Measurements from ENCODE around the gene RRAS2. TPM values are rescaled to one million over a fixed set of nuclear protein-coding genes. Genes with fewer than 3 reads are reported as not detected.

The RRAS2 gene
- polyA plus RNA-seq, 1 of the 3 experiments (the other 2 are of a cell fraction): 53.3 TPM

GRCh38 chr11:14273895-14274294 lies 85.1 kb downstream of the RRAS2 start:
- Histone ChIP-seq H3K27ac (ENCODE audit: low read depth in 2 of 2, low read length in 1 of 2) (no peak overlapping the region), H3K27me3 (ENCODE audit: insufficient read depth) (no peaks in the 10 kb centered on the region), H3K36me3 (replicated peaks in 1 of 2; ENCODE audit: control insufficient read depth in 1 of 2, insufficient read depth in 2 of 2, low read length in 1 of 2) (peaks cover 0 to 47% of the 10 kb centered on the region in 2 experiments), H3K79me2 (ENCODE audit: insufficient read depth) (peaks cover 3% of the 10 kb centered on the region; the same call in 1 of the 2 replicates), H3F3A (replicated peaks; ENCODE audit: insufficient read depth) (peaks cover 27% of the 10 kb centered on the region), H3K9me3 (no peaks in the 10 kb centered on the region), H3K4me3 (ENCODE audit: low read depth in 2 of 2, low read length in 1 of 2) (no peak overlapping the region), H2AFZ (ENCODE audit: low read depth) (no peak overlapping the region), H3K9me2 (no peaks in the 10 kb centered on the region), H3K4me1 (ENCODE audit: control insufficient read depth in 1 of 2, insufficient read depth in 2 of 2, low read depth in 1 of 2, low read length in 1 of 2) (no peaks in the 10 kb centered on the region), H3K9ac (no peak overlapping the region), H3K4me2 (no peak overlapping the region), H4K20me1 (ENCODE audit: insufficient read depth) (no peaks in the 10 kb centered on the region)
- no peak for DNase-seq
- TF ChIP-seq YY1 (IDR thresholded peaks at IDR 0.05; ENCODE audit: low read depth): no peak
- no peak for TF ChIP-seq IRF3 (IDR thresholded peaks at IDR 0.05; ENCODE audit: low read depth, low read length)
- no peak for TF ChIP-seq SMC3 (IDR thresholded peaks at IDR 0.05; ENCODE audit: low read depth, low read length)
- no peak for TF ChIP-seq ZBTB33 (IDR thresholded peaks at IDR 0.05; ENCODE audit: borderline replicate concordance, low read depth)
- TF ChIP-seq NRF1 (IDR thresholded peaks at IDR 0.05; ENCODE audit: low read depth, low read length): no peak
- no peak for TF ChIP-seq NFIC (IDR thresholded peaks at IDR 0.05; ENCODE audit: borderline replicate concordance)
- TF ChIP-seq GATA2 (CRISPR knock-in tag; IDR thresholded peaks at IDR 0.05): no peak
- CTCF ChIA-PET: interaction anchor here (1.7 kb wide), 1 partner anchor 34 kb away, joined by 5 read pairs; no protein-coding TSS in a partner anchor
- POLR2A ChIA-PET: no interaction called here
- 96% methylated on average over 2 of the region's 2 CpGs for WGBS (ENCODE audit: low lambda C conversion rate)

- Histone ChIP-seq H3K4me3 (ENCODE audit: low read depth in 2 of 2, low read length in 1 of 2) (no peak overlapping the region), H3K27ac (ENCODE audit: low read depth in 2 of 2, low read length in 1 of 2) (no peak overlapping the region), H4K20me1 (ENCODE audit: insufficient read depth) (no peaks in the 10 kb centered on the region), H3K27me3 (ENCODE audit: insufficient read depth) (no peaks in the 10 kb centered on the region), H3K4me2 (no peak overlapping the region), H3F3A (replicated peaks; ENCODE audit: insufficient read depth) (peaks cover 7% of the 10 kb centered on the region), H3K4me1 (ENCODE audit: control insufficient read depth in 1 of 2, insufficient read depth in 2 of 2, low read depth in 1 of 2, low read length in 1 of 2) (no peaks in the 10 kb centered on the region), H3K36me3 (replicated peaks in 1 of 2; ENCODE audit: control insufficient read depth in 1 of 2, insufficient read depth in 2 of 2, low read length in 1 of 2) (peaks cover 3 to 30% of the 10 kb centered on the region in 2 experiments), H3K9me2 (no peaks in the 10 kb centered on the region), H3K79me2 (ENCODE audit: insufficient read depth) (peaks cover 3% of the 10 kb centered on the region; the same call in 1 of the 2 replicates), H3K9me3 (no peaks in the 10 kb centered on the region), H2AFZ (ENCODE audit: low read depth) (no peak overlapping the region), H3K9ac (no peak overlapping the region)
- CTCF ChIA-PET: no interaction called here
- no peak for DNase-seq
- 73% methylated on average over 6 of the region's 6 CpGs for WGBS (ENCODE audit: low lambda C conversion rate)
- TF ChIP-seq TCF12 (IDR thresholded peaks at IDR 0.05) (no peak), GABPA (IDR thresholded peaks at IDR 0.05; ENCODE audit: low read depth) (no peak), RXRA (IDR thresholded peaks at IDR 0.05; ENCODE audit: borderline replicate concordance, low read depth) (no peak), CHD2 (IDR thresholded peaks at IDR 0.05; ENCODE audit: low read length, partially characterized antibody) (no peak), PBX3 (IDR thresholded peaks at IDR 0.05) (no peak), CTCF (IDR thresholded peaks at IDR 0.05) (no peak), ZBTB33 (IDR thresholded peaks at IDR 0.05; ENCODE audit: borderline replicate concordance, low read depth) (no peak), FOSL2 (IDR thresholded peaks at IDR 0.05; ENCODE audit: borderline replicate concordance, low read depth) (no peak), EP300 (IDR thresholded peaks at IDR 0.05; ENCODE audit: borderline replicate concordance in 1 of 2, low read depth in 1 of 2, low read length in 1 of 2) (no peak)
- POLR2A ChIA-PET: no interaction called here
Measured at GRCh38 chr11:14270690-14271542, 88.1 kb downstream of the RRAS2 start.

Data from SK-N-SH (cell line).